Breast epithelium (tissue), 4 donors: ENCODE data around the gene PSMD2. TPM values are rescaled to one million over a fixed set of nuclear protein-coding genes. Genes with fewer than 3 reads are reported as not detected.

Experiments
- DNase-seq, 2 donors: peaks; one replicate each; pipeline ENCODE4 v3.0.0-alpha.2; 2019; ENCODE audit warnings: low spot score in 2 of 2
- H3K27ac ChIP-seq, 2 donors: fragments of 200-600 bp; sonication (generic) in 1 of 2; one replicate each; pipeline ENCODE4 v1.5.1; 2016 to 2019; ENCODE audit warnings: mild to moderate bottlenecking in 1 of 2
- H3K27me3 ChIP-seq, 2 donors: fragments of 200-600 bp; sonication (generic) in 1 of 2; one replicate each; pipeline versions ENCODE4 v1.5.1 to v1.6.0; 2017 to 2019; ENCODE audit warnings: control low read depth in 1 of 2, mild to moderate bottlenecking in 1 of 2
- H3K36me3 ChIP-seq: fragments of 200-600 bp; one replicate; pipeline ENCODE4 v1.5.1; 2019
- H3K4me1 ChIP-seq, 2 donors: fragments of 200-600 bp; sonication (generic); one replicate each; pipeline ENCODE4 v1.5.1; 2016 to 2019; ENCODE audit warnings: control low read depth in 1 of 2
- H3K4me3 ChIP-seq, 3 donors: fragments of 200-600 bp; sonication (generic); 1 replicate in 2 of 3; 2 replicates in 1 of 3; pipeline ENCODE4 v1.5.1; 2016 to 2019; ENCODE audit warnings: mild to moderate bottlenecking in 3 of 3, moderate library complexity in 2 of 3
- H3K9me3 ChIP-seq, 2 donors: fragments of 200-600 bp; sonication (generic) in 1 of 2; one replicate each; pipeline ENCODE4 v1.5.1; 2016 to 2019; ENCODE audit warnings: control low read depth in 1 of 2
- POLR2A ChIP-seq: fragments of 450-650 bp; IDR thresholded peaks from one replicate; pipeline ENCODE4 v1.6.1; 2016; ENCODE audit warnings: antibody characterized with exemption, mild to moderate bottlenecking, moderate library complexity
- POLR2AphosphoS5 ChIP-seq, 3 donors: sonication (generic); formaldehyde crosslinking; IDR thresholded peaks; one replicate each; pipeline ENCODE4 v1.6.1; 2017; ENCODE audit warnings: antibody characterized with exemption in 3 of 3
- intact Hi-C: fragments of 100-400 bp; cut with DNase I; formaldehyde crosslinking; loops from one replicate; pipeline ENCODE4 v1.15.1; 2023; ENCODE audit warnings: low total_unique reads
- total RNA-seq, 3 donors: library from RNA; depleted of rRNA; stranded (reverse); fragments of >200 nt; gene quantifications; one replicate each; pipeline ENCODE4 v1.1.0, GENCODE V29; 2016
- TF ChIP-seq, protein P1 (sequence below), 3 donors: fragments of 450-650 bp; IDR thresholded peaks; one replicate each; pipeline ENCODE4 v1.5.1; 2016 to 2017; ENCODE audit warnings: antibody characterized with exemption in 3 of 3, mild to moderate bottlenecking in 3 of 3, moderate library complexity in 3 of 3

The PSMD2 gene
- total RNA-seq, result 100 to 1,000 TPM; 201 to 275 (median 214) TPM

DNA sequence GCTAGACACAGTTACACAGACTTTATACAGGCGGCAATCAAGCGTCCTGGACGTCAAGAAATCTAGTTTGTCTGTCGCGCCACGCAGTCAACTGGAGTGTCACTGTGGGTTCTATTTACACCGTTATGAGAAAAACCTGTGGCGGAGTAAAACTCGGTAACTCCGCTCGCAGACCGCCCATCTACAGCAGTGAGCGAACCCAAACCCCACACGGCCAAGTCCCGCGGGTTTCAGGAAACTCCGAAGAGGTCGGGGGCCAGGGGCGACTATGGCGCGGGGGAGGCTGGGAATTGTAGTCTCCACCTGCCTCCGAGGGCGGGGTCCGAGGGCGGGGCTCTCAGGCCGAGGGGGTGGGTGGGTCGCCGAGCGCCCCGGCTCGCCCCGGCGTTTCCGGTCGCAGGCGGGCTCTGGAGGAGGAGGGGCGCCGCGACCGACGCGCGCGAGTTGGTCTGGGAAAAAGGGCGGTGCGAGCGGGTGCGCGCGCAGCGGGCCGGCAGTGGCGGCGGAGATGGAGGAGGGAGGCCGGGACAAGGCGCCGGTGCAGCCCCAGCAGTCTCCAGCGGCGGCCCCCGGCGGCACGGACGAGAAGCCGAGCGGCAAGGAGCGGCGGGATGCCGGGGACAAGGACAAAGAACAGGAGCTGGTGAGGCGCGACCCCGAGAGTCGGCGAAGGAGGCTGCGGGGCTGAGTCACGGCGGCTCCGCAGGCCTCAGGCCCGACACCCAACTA, at the start of gene PSMD2:
Gene PSMD2, plus strand, starts transcription at position 483 of the 729 bp plus-strand sequence. Its CDS starts 26 bp downstream, at position 509.
- TF ChIP-seq POLR2AphosphoS5 (IDR thresholded peaks at IDR 0.05) (peak; percentile 60 to 69 (median 61)), POLR2A (peak; percentile 33)
- TF ChIP-seq, protein P1, sequence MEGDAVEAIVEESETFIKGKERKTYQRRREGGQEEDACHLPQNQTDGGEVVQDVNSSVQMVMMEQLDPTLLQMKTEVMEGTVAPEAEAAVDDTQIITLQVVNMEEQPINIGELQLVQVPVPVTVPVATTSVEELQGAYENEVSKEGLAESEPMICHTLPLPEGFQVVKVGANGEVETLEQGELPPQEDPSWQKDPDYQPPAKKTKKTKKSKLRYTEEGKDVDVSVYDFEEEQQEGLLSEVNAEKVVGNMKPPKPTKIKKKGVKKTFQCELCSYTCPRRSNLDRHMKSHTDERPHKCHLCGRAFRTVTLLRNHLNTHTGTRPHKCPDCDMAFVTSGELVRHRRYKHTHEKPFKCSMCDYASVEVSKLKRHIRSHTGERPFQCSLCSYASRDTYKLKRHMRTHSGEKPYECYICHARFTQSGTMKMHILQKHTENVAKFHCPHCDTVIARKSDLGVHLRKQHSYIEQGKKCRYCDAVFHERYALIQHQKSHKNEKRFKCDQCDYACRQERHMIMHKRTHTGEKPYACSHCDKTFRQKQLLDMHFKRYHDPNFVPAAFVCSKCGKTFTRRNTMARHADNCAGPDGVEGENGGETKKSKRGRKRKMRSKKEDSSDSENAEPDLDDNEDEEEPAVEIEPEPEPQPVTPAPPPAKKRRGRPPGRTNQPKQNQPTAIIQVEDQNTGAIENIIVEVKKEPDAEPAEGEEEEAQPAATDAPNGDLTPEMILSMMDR (IDR thresholded peaks at IDR 0.05), result no peak
- Histone ChIP-seq H3K27ac (peak within 1 kb of the TSS; percentile 85 to 92), H3K9me3 (no peaks in the 10 kb centered on the region), H3K36me3 (no peaks in the 10 kb centered on the region), H3K4me3 (peak within 1 kb of the TSS; percentile 81 to 93 (median 88)), H3K27me3 (no peaks in the 10 kb centered on the region), H3K4me1 (peaks cover 0 to 8% of the 10 kb centered on the region in 2 donors)
- DNase-seq, result peak; percentile 96 to 99
- intact Hi-C loops, result no loop called here

- peak; percentile 95 to 96 for DNase-seq
- Histone ChIP-seq H3K4me1 (peaks cover 0 to 3% of the 10 kb centered on the region in 2 donors), H3K36me3 (no peaks in the 10 kb centered on the region), H3K27ac (peak within 1 kb of the TSS; percentile 74 to 86), H3K4me3 (peak within 1 kb of the TSS; percentile 81 to 91 (median 88)), H3K9me3 (no peaks in the 10 kb centered on the region), H3K27me3 (no peaks in the 10 kb centered on the region)
- TF ChIP-seq, protein P1 (IDR thresholded peaks at IDR 0.05), result peak; percentile 44 to 56 (median 49)
- TF ChIP-seq POLR2A (no peak), POLR2AphosphoS5 (IDR thresholded peaks at IDR 0.05) (peak; percentile 19 to 60 (median 20))
- intact Hi-C loops, result loop anchor here (10.0 kb wide), 1 partner anchor 65 kb away; the partner anchor contains the start of gene ABCF3
These were observed 49.5 kb upstream of the PSMD2 start, which contains the start of gene EEF1AKMT4 for GRCh38 chr3:184249412-184250166. Gene EEF1AKMT4 (plus strand): TSS chr3:184249672. CDS start chr3:184249695, 23 bp downstream.

- Histone ChIP-seq H3K27ac (peak overlapping the region; percentile 62 to 74), H3K27me3 (no peaks in the 10 kb centered on the region), H3K36me3 (no peaks in the 10 kb centered on the region), H3K4me1 (peaks cover 0 to 3% of the 10 kb centered on the region in 2 donors), H3K4me3 (peak overlapping the region; percentile 81 to 91 (median 88)), H3K9me3 (no peaks in the 10 kb centered on the region)
- peak; percentile 79 to 87 for DNase-seq
- intact Hi-C loops, result no loop called here
- TF ChIP-seq, protein P1 (IDR thresholded peaks at IDR 0.05), result peak; percentile 50 to 83 (median 74)
- no peak for TF ChIP-seq POLR2AphosphoS5 (IDR thresholded peaks at IDR 0.05)
These were observed 48.7 kb upstream of the PSMD2 start for GRCh38 chr3:184250167-184250828.

DNA sequence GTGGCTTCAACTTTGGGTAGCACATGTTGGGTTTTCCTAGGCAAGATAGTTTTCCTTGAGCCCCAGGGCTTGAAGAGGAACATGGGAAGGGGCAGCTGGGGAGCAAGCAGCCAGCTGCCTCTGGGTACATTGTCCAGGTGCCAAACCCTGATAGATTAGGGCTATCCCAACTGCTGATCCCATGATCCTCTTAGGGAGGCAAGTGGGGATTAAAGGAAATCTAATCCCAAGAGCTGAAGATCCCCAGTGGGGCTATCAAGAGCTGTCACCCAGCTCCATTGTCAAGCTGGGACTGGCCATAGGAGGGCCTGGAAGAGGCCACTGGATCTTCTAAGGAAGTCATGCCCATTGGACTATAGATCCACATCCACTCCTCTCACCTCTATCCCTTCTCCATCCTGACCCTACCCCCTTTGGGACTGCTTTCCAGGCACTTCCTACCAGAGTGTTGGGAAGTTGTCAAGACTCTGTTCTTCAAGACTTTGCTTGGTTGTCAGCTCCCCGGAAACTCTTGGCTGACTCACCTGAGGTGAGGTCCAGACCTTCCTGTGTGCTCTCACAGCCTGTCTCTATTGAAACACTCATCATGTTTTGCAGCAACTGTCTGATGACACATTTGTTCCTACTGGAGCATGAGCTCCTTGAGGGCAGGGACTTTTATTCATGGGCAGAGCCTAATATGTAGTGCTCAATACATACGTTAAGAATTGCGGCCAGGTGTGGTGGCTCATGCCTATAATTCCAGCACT, 43.6 kb upstream of the PSMD2 start:
- peaks cover 0 to 3% of the 10 kb centered on the region in 2 donors for H3K27me3 ChIP-seq
- no peak for TF ChIP-seq POLR2AphosphoS5 (IDR thresholded peaks at IDR 0.05)
- TF ChIP-seq POLR2A, result no peak
- TF ChIP-seq, protein P1 (IDR thresholded peaks at IDR 0.05), result no peak
- H3K9me3 ChIP-seq, result no peaks in the 10 kb centered on the region
- H3K4me1 ChIP-seq, result peaks cover 0 to 4% of the 10 kb centered on the region in 2 donors
- no peaks in the 10 kb centered on the region for H3K36me3 ChIP-seq
- H3K4me3 ChIP-seq, result no peak overlapping the region
- intact Hi-C loops, result no loop called here
- H3K27ac ChIP-seq, result no peak overlapping the region
- no peak for DNase-seq
